Kidney (tissue), 14 donors: ENCODE results near the gene NCOA1. TPM values are rescaled to one million over a fixed set of nuclear protein-coding genes. Genes with fewer than 3 reads are reported as not detected.

Experiments
- DNase-seq, 5 donors: peaks; one replicate each; pipeline ENCODE4 v3.0.0-alpha.2; 2013 to 2020
- FAIRE-seq: peaks from 2 replicates; lab custom pipeline; 2012; peaks lifted over from hg19 to GRCh38; lab: Jason Lieb, UNC
- H3K27ac ChIP-seq, 2 donors: one replicate each; pipeline ENCODE4 v1.7.0; 2013; ENCODE audit warnings: low read depth in 2 of 2, low read length in 2 of 2, inconsistent platforms in 1 of 2
- H3K27me3 ChIP-seq: one replicate; pipeline ENCODE4 v1.7.1; 2013; ENCODE audit warnings: low read length, inconsistent platforms; ENCODE audit not compliant: control insufficient read depth, insufficient read depth
- H3K36me3 ChIP-seq, 3 donors: one replicate each; pipeline versions ENCODE4 v1.7.0 to v1.7.1; 2013; ENCODE audit warnings: low read length in 3 of 3, control low read depth in 1 of 3, inconsistent platforms in 1 of 3; ENCODE audit not compliant: insufficient read depth in 3 of 3, control insufficient read depth in 2 of 3
- H3K4me1 ChIP-seq, 3 donors: one replicate each; pipeline versions ENCODE4 v1.7.0 to v1.7.1; 2013; ENCODE audit warnings: low read length in 3 of 3, inconsistent platforms in 1 of 3, low read depth in 1 of 3; ENCODE audit not compliant: control insufficient read depth in 2 of 3, insufficient read depth in 2 of 3
- H3K4me3 ChIP-seq, 3 donors: one replicate each; pipeline versions ENCODE4 v1.7.0 to v1.8.1; 2013; ENCODE audit warnings: low read length in 3 of 3, control low read depth in 1 of 3, inconsistent platforms in 1 of 3
- H3K9ac ChIP-seq, 3 donors: one replicate each; pipeline versions ENCODE4 v1.7.0 to v1.7.1; 2013; ENCODE audit warnings: low read length in 3 of 3, control low read depth in 1 of 3, inconsistent platforms in 1 of 3
- H3K9me3 ChIP-seq, 3 donors: one replicate each; pipeline versions ENCODE4 v1.7.0 to v1.7.1; 2013; ENCODE audit warnings: low read length in 3 of 3, control low read depth in 1 of 3, inconsistent platforms in 1 of 3; ENCODE audit not compliant: control insufficient read depth in 2 of 3, insufficient read depth in 1 of 3
- intact Hi-C: fragments of 100-400 bp; cut with DNase I; formaldehyde crosslinking; loops from one replicate; pipeline ENCODE4 v1.11.1; 2022
- polyA plus RNA-seq: library from polyadenylated mRNA; stranded (reverse); fragments of 350-450 nt; fragmentation: Illumina TruSeq; extraction: RNeasy Lipid Tissue Mini Kit (QIAGEN cat#74804); gene quantifications from one replicate; pipeline ENCODE4 v1.2.3, GENCODE V29; 2014; ENCODE audit warnings: low read depth, low replicate concordance; ENCODE audit not compliant: insufficient read depth
- total RNA-seq: library from RNA; stranded (reverse); fragmentation: NEBNext Ultra II Directional; extraction: Animal tissue kit (Norgen Biotek cat#: 25700); gene quantifications from one replicate; pipeline ENCODE4 v1.2.1, GENCODE V29; 2021
- TF ChIP-seq, protein P1 (sequence below): IDR thresholded peaks from 3 replicates; pipeline ENCODE4 v1.5.1; 2012; ENCODE audit warnings: mild to moderate bottlenecking, moderate library complexity, borderline replicate concordance; ENCODE audit not compliant: insufficient read depth; ENCODE audit errors: extremely low read depth
- donor health status: control.
- donor health status: control.
- donor health status: control.
- donor health status: control.
- donor health status: control.
- donor health status: DM: yes; HTN: yes; CAD: no.
- donor health status: Normal renal cell carcinoma (clear cell type).

NCOA1 gene
- total and polyA plus RNA-seq, 2 donors from 2014 or later, result 11.6 to 41.5 TPM

DNA sequence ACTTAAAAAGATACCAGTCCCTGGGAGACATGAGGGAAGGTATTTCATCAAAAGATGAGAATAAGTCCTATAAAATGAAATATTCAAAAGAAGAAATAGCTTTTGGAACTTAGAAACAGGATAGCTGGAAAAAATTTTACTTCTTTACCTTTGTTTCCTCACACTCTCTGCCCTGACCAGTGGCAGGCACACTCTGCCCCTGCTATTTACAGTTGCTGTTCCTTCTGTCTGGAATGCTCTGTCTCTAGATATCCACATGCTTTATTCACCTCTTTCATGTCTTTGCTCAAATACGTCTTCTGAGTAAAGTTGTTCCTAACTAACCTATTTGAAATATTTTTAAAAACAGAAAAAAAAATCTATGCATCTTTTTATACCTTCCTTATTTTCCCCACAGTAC is 176.5 kb downstream of the NCOA1 start:
- intact Hi-C loops, result no loop called here
- Histone ChIP-seq H3K36me3 (no peaks in the 10 kb centered on the region), H3K27me3 (no peaks in the 10 kb centered on the region), H3K9ac (no peak overlapping the region), H3K9me3 (no peaks in the 10 kb centered on the region), H3K4me3 (no peak overlapping the region), H3K27ac (no peak overlapping the region), H3K4me1 (no peaks in the 10 kb centered on the region)
- FAIRE-seq (no peak), DNase-seq (no peak)
- TF ChIP-seq, protein P1, sequence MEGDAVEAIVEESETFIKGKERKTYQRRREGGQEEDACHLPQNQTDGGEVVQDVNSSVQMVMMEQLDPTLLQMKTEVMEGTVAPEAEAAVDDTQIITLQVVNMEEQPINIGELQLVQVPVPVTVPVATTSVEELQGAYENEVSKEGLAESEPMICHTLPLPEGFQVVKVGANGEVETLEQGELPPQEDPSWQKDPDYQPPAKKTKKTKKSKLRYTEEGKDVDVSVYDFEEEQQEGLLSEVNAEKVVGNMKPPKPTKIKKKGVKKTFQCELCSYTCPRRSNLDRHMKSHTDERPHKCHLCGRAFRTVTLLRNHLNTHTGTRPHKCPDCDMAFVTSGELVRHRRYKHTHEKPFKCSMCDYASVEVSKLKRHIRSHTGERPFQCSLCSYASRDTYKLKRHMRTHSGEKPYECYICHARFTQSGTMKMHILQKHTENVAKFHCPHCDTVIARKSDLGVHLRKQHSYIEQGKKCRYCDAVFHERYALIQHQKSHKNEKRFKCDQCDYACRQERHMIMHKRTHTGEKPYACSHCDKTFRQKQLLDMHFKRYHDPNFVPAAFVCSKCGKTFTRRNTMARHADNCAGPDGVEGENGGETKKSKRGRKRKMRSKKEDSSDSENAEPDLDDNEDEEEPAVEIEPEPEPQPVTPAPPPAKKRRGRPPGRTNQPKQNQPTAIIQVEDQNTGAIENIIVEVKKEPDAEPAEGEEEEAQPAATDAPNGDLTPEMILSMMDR, result no peak

DNA sequence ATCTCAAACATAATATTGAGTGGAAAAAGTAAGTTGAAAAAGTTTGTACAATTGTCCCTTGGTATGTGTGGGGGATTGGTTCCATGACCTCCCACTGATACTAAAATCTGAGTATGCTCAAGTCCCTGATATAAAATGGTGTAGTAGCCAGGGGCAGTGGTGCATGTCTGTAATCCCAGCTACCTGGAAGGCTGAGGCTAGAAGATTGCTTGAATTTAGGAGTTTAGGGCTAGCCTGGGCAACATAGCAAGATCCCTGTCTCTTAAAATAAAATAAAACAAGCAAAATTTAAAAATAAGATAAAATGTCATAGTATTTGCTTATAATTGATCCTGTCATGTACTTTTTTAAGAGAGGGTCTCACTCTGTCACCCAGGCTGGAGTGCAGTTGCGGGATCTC is 180.2 kb downstream of the NCOA1 start:
- no peak for FAIRE-seq

DNA sequence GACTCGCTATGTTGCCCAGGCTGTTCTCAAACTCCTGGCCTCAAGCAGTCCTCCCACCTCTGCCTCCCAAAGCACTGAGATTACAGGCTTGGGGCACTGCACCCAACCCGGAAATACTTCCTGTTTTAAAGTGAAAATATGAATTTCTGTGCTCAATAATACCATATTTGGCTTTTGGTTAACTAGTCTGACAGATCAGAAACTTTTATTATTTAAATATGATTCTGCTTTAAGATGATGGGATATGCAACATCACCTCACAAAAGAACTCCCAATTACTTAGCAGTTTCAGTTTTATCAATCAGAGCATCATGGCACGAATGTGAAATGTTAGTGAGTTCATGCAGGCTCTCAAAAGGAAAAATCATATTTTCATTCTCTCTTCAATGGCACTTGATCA is 181.5 kb downstream of the NCOA1 start:
- no peaks in the 10 kb centered on the region for H3K4me1 ChIP-seq
- TF ChIP-seq, protein P1, result no peak
- no peaks in the 10 kb centered on the region for H3K36me3 ChIP-seq
- H3K27me3 ChIP-seq, result no peaks in the 10 kb centered on the region
- intact Hi-C loops, result no loop called here
- H3K9ac ChIP-seq, result no peak overlapping the region
- FAIRE-seq (no peak), DNase-seq (no peak)
- no peak overlapping the region for H3K4me3 ChIP-seq
- no peaks in the 10 kb centered on the region for H3K9me3 ChIP-seq
- no peak overlapping the region for H3K27ac ChIP-seq

More for the DNA sequence above, 180.2 kb downstream of the NCOA1 start:
- H3K36me3 ChIP-seq, result no peaks in the 10 kb centered on the region
- H3K4me3 ChIP-seq, result no peak overlapping the region
- DNase-seq, result no peak
- H3K9me3 ChIP-seq, result no peaks in the 10 kb centered on the region
- TF ChIP-seq, protein P1, result no peak
- H3K27ac ChIP-seq, result no peak overlapping the region
- no peak overlapping the region for H3K9ac ChIP-seq
- H3K27me3 ChIP-seq, result no peaks in the 10 kb centered on the region
- H3K4me1 ChIP-seq, result no peaks in the 10 kb centered on the region
- intact Hi-C loops, result no loop called here

DNA sequence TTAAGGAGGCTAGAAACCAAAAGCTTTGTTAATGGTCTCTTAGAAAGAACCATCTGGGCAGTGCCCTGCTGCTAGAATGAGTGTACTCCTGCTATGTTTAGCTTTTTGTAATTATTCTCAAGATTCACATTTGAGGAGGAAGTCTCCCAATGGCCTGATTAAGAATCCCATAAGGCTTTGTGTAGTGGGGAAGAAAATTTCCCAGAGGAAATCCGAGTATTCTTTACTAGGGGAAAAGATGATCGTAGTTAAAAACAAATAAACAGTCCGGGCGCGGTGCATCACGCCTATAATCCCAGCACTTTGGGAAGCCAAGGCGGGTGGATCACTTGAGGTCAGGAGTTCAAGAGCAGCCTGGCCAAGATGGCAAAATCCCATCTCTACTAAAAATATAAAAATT is 184.3 kb downstream of the NCOA1 start:
- H3K27me3 ChIP-seq, result no peaks in the 10 kb centered on the region
- intact Hi-C loops, result no loop called here
- no peaks in the 10 kb centered on the region for H3K4me1 ChIP-seq
- no peak overlapping the region for H3K9ac ChIP-seq
- TF ChIP-seq, protein P1, result no peak
- H3K27ac ChIP-seq, result no peak overlapping the region
- no peaks in the 10 kb centered on the region for H3K36me3 ChIP-seq
- no peak for DNase-seq
- no peak for FAIRE-seq
- H3K9me3 ChIP-seq, result no peaks in the 10 kb centered on the region
- no peak overlapping the region for H3K4me3 ChIP-seq
